ENCODE results near the gene CLSTN1.

CLSTN1 gene

GRCh38 chr1:9827558-9828185, 3.9 kb upstream of the CLSTN1 start:
- peaks cover 29% of the 10 kb centered on the region for H3K27me3 Mint-ChIP-seq (ENCODE audit: low read depth, poor library complexity)
- no peak overlapping the region for H3K27ac Mint-ChIP-seq

DNA sequence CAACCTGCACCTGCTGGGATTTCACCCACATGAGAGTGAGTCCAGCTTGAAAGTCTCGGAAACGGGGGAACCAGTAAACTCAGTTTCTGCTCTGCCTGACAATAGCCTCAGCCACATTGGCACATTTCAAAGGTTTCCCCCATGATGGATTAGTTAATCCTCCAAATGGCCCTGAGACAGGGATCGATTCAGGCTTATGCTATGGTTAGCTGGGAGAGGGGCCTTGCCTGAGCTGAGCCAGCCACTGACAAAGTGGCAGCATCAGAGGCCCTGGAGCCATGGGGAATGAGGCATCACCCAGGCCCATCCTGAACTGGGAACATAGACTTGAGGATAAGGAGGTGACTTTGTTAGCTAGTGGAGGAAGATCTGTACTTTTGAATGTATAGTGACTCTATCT, 2.9 kb upstream of the CLSTN1 start:
- no peak overlapping the region for H3K27ac Mint-ChIP-seq
- H3K4me1 Mint-ChIP-seq, result peaks cover 33% of the 10 kb centered on the region
- H3K36me3 Mint-ChIP-seq (ENCODE audit: low read depth), result no peaks in the 10 kb centered on the region
- H3K4me3 Mint-ChIP-seq, result no peak overlapping the region
- TF ChIP-seq, protein P1, sequence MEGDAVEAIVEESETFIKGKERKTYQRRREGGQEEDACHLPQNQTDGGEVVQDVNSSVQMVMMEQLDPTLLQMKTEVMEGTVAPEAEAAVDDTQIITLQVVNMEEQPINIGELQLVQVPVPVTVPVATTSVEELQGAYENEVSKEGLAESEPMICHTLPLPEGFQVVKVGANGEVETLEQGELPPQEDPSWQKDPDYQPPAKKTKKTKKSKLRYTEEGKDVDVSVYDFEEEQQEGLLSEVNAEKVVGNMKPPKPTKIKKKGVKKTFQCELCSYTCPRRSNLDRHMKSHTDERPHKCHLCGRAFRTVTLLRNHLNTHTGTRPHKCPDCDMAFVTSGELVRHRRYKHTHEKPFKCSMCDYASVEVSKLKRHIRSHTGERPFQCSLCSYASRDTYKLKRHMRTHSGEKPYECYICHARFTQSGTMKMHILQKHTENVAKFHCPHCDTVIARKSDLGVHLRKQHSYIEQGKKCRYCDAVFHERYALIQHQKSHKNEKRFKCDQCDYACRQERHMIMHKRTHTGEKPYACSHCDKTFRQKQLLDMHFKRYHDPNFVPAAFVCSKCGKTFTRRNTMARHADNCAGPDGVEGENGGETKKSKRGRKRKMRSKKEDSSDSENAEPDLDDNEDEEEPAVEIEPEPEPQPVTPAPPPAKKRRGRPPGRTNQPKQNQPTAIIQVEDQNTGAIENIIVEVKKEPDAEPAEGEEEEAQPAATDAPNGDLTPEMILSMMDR (IDR thresholded peaks at IDR 0.05), result no peak
- no peaks in the 10 kb centered on the region for H3K9me3 Mint-ChIP-seq
- DNase-seq, result no peak
- H3K27me3 Mint-ChIP-seq (ENCODE audit: low read depth, poor library complexity), result peaks cover 29% of the 10 kb centered on the region

More at GRCh38 chr1:9827558-9828185, 3.9 kb upstream of the CLSTN1 start:
- H3K9me3 Mint-ChIP-seq, result no peaks in the 10 kb centered on the region
- no peaks in the 10 kb centered on the region for H3K36me3 Mint-ChIP-seq (ENCODE audit: low read depth)
- H3K4me1 Mint-ChIP-seq, result peaks cover 23% of the 10 kb centered on the region
- TF ChIP-seq, protein P1 (IDR thresholded peaks at IDR 0.05), result peak; percentile 48
- no peak for DNase-seq
- no peak overlapping the region for H3K4me3 Mint-ChIP-seq

DNA sequence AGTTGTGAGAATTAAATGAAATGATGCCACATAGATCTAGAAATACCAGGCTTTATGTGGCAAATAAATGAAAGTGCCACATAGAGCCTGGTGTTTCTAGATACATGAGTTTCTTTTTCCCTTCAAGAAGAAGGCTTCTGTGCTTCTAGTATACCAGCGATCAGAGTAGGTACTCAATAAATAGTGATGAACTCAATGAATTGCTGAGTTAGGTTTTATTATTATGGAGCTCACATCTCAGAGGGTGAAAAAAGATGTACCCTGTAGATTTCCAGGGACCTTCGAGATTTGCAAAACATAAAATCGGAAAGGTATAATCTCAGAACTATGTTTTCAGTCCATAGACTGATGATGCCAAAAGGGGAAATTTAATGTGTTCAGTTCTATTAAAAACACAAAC, 2.3 kb upstream of the CLSTN1 start:
- TF ChIP-seq, protein P1 (IDR thresholded peaks at IDR 0.05), result no peak
- H3K27ac Mint-ChIP-seq, result no peak overlapping the region

GRCh38 chr1:9825093-9826074, 1.6 kb upstream of the CLSTN1 start:
- TF ChIP-seq, protein P1 (IDR thresholded peaks at IDR 0.05), result no peak
- peaks cover 43% of the 10 kb centered on the region for H3K4me1 Mint-ChIP-seq
- H3K9me3 Mint-ChIP-seq, result no peaks in the 10 kb centered on the region
- DNase-seq, result no peak
- H3K27me3 Mint-ChIP-seq (ENCODE audit: low read depth, poor library complexity), result peaks cover 29% of the 10 kb centered on the region
- no peak overlapping the region for H3K27ac Mint-ChIP-seq
- H3K36me3 Mint-ChIP-seq (ENCODE audit: low read depth), result no peaks in the 10 kb centered on the region
- H3K4me3 Mint-ChIP-seq, result peak overlapping the region; percentile 56

More for the DNA sequence above, 2.3 kb upstream of the CLSTN1 start:
- Mint-ChIP-seq H3K4me3 (no peak overlapping the region), H3K4me1 (peaks cover 36% of the 10 kb centered on the region), H3K36me3 (ENCODE audit: low read depth) (no peaks in the 10 kb centered on the region), H3K9me3 (no peaks in the 10 kb centered on the region), H3K27me3 (ENCODE audit: low read depth, poor library complexity) (peaks cover 29% of the 10 kb centered on the region)
- no peak for DNase-seq

DNA sequence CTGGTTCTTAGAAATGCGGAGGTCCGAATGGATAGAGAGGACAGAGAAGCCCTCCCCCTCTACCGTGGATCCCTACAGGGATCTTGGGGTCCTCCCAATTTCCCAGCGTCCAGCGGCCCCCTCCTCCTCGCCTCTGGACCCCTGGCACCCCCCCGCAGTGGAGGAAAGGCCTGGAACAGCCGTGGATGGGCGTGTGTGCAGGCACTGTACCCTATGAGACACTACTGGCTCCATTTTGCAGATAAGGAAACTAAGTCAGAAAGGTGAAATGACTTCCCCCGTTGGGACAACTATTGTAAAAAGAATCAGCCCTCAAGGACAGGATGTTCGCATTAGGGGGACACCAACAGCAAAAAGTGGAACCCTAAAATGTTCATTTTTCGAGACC, 931 bp upstream of the CLSTN1 start:
- H3K36me3 Mint-ChIP-seq (ENCODE audit: low read depth), result no peaks in the 10 kb centered on the region
- no peaks in the 10 kb centered on the region for H3K9me3 Mint-ChIP-seq
- peak overlapping the region; percentile 56 for H3K4me3 Mint-ChIP-seq
- H3K27me3 Mint-ChIP-seq (ENCODE audit: low read depth, poor library complexity), result peaks cover 26% of the 10 kb centered on the region
- no peak for DNase-seq
- H3K4me1 Mint-ChIP-seq, result peaks cover 50% of the 10 kb centered on the region
- TF ChIP-seq, protein P1 (IDR thresholded peaks at IDR 0.05), result no peak
- H3K27ac Mint-ChIP-seq, result no peak overlapping the region

Data from nephron progenitor cell (in vitro differentiated cells).